ENCODE results near the gene SLC26A11. TPM values are rescaled to one million over a fixed set of nuclear protein-coding genes. Genes with fewer than 3 reads are reported as not detected.

SLC26A11 gene
- polyA plus RNA-seq, 3 donors = 23.6 to 32.1 (median 30.8) TPM

Other genes starting within 250 kb of the SLC26A11 start
- 10 to 100 TPM; 32.7 to 44.9 (median 36.6) TPM for gene TBC1D16, start 184.6 kb upstream of the SLC26A11 start, polyA plus RNA-seq (ENCODE audit: insufficient read length in 3 of 3)
- 10 to 100 TPM; 10.9 to 22.2 (median 18.2) TPM for gene CCDC40, start 183.8 kb upstream of the SLC26A11 start, polyA plus RNA-seq (ENCODE audit: insufficient read length in 3 of 3)
- 10 to 100 TPM; 47.2 to 64.0 (median 48.2) TPM for gene GAA, start 118.8 kb upstream of the SLC26A11 start, polyA plus RNA-seq (ENCODE audit: insufficient read length in 3 of 3)
- gene EIF4A3, start 73.3 kb upstream of the SLC26A11 start, polyA plus RNA-seq (ENCODE audit: insufficient read length in 3 of 3) = 100 to 1,000 TPM; 103 to 115 (median 114) TPM
- gene CARD14, start 50.4 kb upstream of the SLC26A11 start, polyA plus RNA-seq (ENCODE audit: insufficient read length in 3 of 3) = 1 to 10 TPM; 1.1 to 2.2 (median 2.1) TPM
- gene SGSH, start 94 bp upstream of the SLC26A11 start, polyA plus RNA-seq (ENCODE audit: insufficient read length in 3 of 3) = 10 to 100 TPM; 35.8 to 52.6 (median 47.8) TPM
- 100 to 1,000 TPM in 2 of 3 donors, 10 to 100 TPM in 1; 54.7 to 107 (median 104) TPM for gene RNF213, start 40.4 kb downstream of the SLC26A11 start, polyA plus RNA-seq (ENCODE audit: insufficient read length in 3 of 3)
- gene ENDOV, start 194.7 kb downstream of the SLC26A11 start, polyA plus RNA-seq (ENCODE audit: insufficient read length in 3 of 3) = 10 to 100 TPM; 31.5 to 48.3 (median 44.4) TPM

All from renal pelvis (tissue), 3 donors.